ENCODE measurements around the gene TMEM250. TPM values are rescaled to one million over a fixed set of nuclear protein-coding genes. Genes with fewer than 3 reads are reported as not detected.

TMEM250 gene
- total RNA-seq = 38.5 and 46.7 TPM in 2 replicates

GRCh38 chr9:136118320-136119060, at the start of gene TMEM250:
TMEM250 (minus strand) TSS chr9:136118875; CDS start chr9:136116900, 1,975 bp downstream.

DNA sequence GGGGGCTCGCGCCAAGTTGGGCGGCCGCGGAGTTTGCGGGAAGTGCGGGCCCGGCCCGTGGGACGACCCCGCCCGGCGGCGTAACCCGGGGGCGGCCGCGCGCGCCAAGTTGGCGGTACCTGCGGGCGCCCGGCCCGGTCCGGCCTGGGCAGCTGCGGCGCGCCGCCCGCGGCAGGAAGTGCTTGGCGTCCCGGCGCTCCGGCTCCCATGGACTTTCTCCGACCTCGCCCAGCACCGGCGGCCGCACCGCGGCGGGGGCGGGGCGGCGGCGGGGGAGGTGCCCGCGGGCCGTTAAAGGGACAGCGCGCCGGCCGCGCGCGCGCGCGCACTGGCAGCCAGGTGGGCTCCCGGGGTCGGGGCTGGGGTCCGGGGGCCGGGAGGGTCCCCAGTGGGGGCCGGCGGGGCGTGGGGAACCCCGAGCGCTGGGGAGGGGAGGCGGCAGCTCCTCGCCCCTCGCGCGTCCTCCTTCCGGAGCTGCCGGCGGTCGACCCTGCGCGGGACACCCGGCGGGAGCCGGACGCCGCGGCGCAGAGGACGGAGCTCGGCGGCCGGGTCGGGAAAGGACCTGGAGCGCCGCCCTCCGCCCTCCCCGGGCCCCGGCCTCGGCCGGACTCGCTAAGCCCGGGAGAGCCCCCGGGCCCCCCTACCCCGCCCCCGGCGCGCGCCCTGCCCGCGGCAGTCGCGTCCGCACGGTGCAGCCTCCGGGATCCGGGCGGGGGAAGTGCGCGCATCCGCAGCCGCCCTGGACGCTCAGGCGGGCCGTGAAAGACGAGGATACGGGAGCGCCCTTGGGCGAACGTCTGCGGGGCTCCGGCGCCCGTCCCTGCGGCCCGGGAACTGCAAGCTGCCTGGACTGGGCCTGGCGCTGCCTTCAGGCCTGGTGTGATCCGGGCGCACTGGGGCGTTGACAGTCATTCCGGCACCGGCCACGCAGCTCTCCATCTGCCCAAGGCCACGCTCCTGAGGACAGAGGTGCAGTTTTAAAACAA, 23.3 kb downstream of the TMEM250 start, which contains the start of gene NACC2:
TSS of gene NACC2 (minus strand) at position 220 of the 989 bp plus-strand sequence. CDS start 44,768 bp downstream, outside the sequence.

Other genes starting within 250 kb of the TMEM250 start
- gene CAMSAP1, start 211.3 kb downstream of the TMEM250 start, total RNA-seq = 10.9 and 24.7 TPM in 2 replicates
- gene UBAC1, start 157.5 kb downstream of the TMEM250 start, total RNA-seq = 22.5 and 32.9 TPM in 2 replicates
- gene NACC2, start 23.6 kb downstream of the TMEM250 start, total RNA-seq = 34.7 and 35.7 TPM in 2 replicates
- gene LHX3, start 86.3 kb upstream of the TMEM250 start, total RNA-seq = not detected in 2 replicates
- gene QSOX2, start 126.9 kb upstream of the TMEM250 start, total RNA-seq = 15.9 and 16.4 TPM in 2 replicates
- not detected in 2 replicates for gene CCDC187, start 185.2 kb upstream of the TMEM250 start, total RNA-seq
- 35.8 and 43.7 TPM in 2 replicates for gene GPSM1, start 208.7 kb upstream of the TMEM250 start, total RNA-seq
- 4.5 and 11.3 TPM in 2 replicates for gene DNLZ, start 244.9 kb upstream of the TMEM250 start, total RNA-seq